HFFc6 (cell line): ENCODE data around the gene KAT8. TPM values are rescaled to one million over a fixed set of nuclear protein-coding genes. Genes with fewer than 3 reads are reported as not detected.

ENCODE experiments used
- DNase-seq: peaks from one replicate; pipeline ENCODE4 v3.0.0-alpha.2; 2018
- H3K27ac Mint-ChIP-seq: 2 replicates; pipeline ENCODE4 v1.8.0; 2020; ENCODE audit warnings: mild to moderate bottlenecking, mixed read lengths
- H3K27me3 Mint-ChIP-seq: 2 replicates; pipeline ENCODE4 v1.8.0; 2021; ENCODE audit warnings: mild to moderate bottlenecking, moderate library complexity, mixed read lengths; ENCODE audit not compliant: insufficient read depth
- H3K36me3 Mint-ChIP-seq: 2 replicates; pipeline ENCODE4 v1.8.0; 2021; ENCODE audit warnings: low read depth, mixed read lengths
- H3K4me1 Mint-ChIP-seq: 2 replicates; pipeline ENCODE4 v1.8.0; 2020; ENCODE audit warnings: low read depth, mixed read lengths
- H3K4me3 Mint-ChIP-seq: 2 replicates; pipeline ENCODE4 v1.8.0; 2020; ENCODE audit warnings: mild to moderate bottlenecking, moderate library complexity, mixed read lengths
- H3K9me3 Mint-ChIP-seq: 2 replicates; pipeline ENCODE4 v1.8.0; 2020; ENCODE audit warnings: mild to moderate bottlenecking, mixed read lengths
- total RNA-seq, 6 experiments: library from RNA; stranded (reverse); fragmentation: NEBNext Ultra II Directional; extraction: Animal tissue kit (Norgen Biotek cat#: 25700); gene quantifications; 2 replicates in 1 of 6; 3 replicates in 5 of 6; pipeline ENCODE4 v1.2.3, GENCODE V29; 2021
- TF ChIP-seq, protein P1 (sequence below): fragments of 200-600 bp; sonication (generic); IDR thresholded peaks from 2 replicates; pipeline ENCODE4 v1.5.0; 2021; ENCODE audit warnings: antibody characterized with exemption, mild to moderate bottlenecking

Gene KAT8
- total RNA-seq, 6 experiments from 2014 or later, result 28.1 to 31.8 (median 29.6) TPM

DNA sequence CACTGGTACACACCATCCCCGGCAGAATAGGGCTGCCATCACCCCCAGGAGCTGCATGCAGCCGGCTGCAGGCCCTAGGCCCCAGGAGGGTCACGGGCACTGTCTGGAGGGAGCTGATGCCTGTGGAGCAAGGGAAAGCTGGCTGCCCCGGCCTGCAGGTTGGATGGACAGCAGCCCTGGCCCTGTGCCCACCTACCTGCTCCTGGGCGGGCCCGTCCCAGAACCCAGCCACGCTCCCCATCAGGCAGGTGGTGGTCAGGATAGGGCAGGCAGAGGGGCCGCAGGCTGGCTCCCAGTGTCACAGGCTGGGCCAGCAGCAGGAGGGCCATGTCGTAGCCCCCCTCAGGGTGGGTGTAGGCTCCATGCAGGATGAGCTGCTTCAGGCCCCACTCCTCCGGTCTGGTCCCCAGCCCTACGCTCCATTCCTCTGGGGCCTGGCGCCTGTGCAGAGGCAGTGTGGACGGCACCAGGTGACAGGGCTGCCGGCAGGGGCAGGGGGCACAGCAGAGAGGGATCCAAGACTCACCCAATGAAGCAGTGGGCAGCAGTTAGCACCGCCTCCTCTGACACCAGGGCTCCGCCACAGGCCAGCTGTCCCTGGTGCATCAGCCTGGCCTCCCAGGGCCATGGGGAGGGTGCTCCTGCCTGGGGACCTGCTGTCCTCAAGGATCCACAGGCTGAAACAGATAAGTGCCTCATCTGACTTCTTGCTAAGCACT, 32.7 kb upstream of the KAT8 start:
- H3K9me3 Mint-ChIP-seq, result no peaks in the 10 kb centered on the region

DNA sequence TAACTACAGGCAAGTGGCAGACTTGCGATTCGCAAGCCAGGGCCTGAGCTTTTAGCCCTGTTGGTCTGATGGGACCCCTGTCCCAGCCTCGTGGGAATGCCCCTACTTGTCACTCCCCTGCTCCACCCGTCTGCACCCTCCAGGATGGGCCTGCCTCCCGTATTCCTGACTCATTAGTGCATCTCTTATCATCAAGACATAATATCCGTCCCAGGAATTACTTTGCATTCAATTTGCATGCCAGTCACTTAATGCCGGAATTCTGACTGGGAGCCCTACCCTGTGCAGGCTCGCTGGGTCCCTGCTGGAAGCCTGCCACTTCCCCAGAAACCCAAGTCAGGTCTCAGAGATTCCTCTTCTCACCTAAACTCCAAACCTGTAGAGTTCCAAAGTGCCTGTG, 32.1 kb upstream of the KAT8 start:
- H3K4me1 Mint-ChIP-seq, result peaks cover 2% of the 10 kb centered on the region
- H3K4me3 Mint-ChIP-seq, result no peak overlapping the region
- no peak for DNase-seq
- H3K36me3 Mint-ChIP-seq, result peaks cover 7% of the 10 kb centered on the region
- 0 out of 2 replicates have a peak overlapping the region, but pooled peaks have one; percentile 16 for H3K27ac Mint-ChIP-seq
- TF ChIP-seq, protein P1, sequence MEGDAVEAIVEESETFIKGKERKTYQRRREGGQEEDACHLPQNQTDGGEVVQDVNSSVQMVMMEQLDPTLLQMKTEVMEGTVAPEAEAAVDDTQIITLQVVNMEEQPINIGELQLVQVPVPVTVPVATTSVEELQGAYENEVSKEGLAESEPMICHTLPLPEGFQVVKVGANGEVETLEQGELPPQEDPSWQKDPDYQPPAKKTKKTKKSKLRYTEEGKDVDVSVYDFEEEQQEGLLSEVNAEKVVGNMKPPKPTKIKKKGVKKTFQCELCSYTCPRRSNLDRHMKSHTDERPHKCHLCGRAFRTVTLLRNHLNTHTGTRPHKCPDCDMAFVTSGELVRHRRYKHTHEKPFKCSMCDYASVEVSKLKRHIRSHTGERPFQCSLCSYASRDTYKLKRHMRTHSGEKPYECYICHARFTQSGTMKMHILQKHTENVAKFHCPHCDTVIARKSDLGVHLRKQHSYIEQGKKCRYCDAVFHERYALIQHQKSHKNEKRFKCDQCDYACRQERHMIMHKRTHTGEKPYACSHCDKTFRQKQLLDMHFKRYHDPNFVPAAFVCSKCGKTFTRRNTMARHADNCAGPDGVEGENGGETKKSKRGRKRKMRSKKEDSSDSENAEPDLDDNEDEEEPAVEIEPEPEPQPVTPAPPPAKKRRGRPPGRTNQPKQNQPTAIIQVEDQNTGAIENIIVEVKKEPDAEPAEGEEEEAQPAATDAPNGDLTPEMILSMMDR, result no peak
- no peaks in the 10 kb centered on the region for H3K9me3 Mint-ChIP-seq
- peaks cover 3% of the 10 kb centered on the region for H3K27me3 Mint-ChIP-seq

More for the DNA sequence above, 32.7 kb upstream of the KAT8 start:
- Mint-ChIP-seq H3K36me3 (peaks cover 6% of the 10 kb centered on the region; the same call in 1 of the 2 replicates), H3K4me1 (no peaks in the 10 kb centered on the region; the same call in 1 of the 2 replicates), H3K27me3 (peaks cover 3% of the 10 kb centered on the region), H3K27ac (0 out of 2 replicates have a peak overlapping the region, but pooled peaks have one; percentile 16), H3K4me3 (no peak overlapping the region)
- no peak for DNase-seq
- TF ChIP-seq, protein P1, result no peak

DNA sequence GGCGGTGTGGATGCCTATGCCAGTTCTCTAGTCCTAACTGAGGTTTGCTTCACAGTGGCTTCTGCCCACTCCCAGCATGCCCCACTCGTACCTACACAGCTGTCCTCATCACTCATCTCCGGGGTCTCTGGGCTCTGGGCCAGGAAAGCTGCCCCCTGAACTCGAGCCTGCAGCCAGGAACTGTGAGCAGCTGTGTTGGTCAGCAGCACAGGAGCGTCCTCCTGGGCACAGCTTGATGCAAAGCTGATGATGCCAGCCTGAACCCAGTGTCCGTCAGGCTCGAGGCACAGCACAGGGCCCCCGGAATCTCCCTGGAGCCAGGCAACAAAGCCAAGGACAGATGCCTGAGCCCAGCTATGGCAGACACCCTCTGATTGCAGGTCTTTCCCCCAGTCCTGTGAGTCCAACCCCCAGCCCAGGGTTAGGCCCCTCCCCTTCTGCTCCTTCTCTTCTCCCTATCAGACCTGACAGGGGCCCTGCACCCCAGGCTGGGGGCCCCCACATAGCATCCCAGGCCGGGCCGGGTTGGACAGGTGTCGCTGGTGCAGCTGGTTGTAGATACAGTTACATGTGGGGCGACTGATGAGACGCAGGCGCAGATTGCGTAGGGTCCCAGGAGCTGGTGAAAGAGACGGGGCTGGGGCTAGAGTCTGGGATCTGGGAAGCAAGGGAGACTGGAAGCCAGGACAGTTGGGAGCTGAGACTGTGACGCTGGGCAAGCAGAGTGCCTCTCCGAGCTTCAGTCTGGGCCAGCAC, 31.4 kb upstream of the KAT8 start:
- DNase-seq, result no peak
- TF ChIP-seq, protein P1, result no peak
- Mint-ChIP-seq H3K9me3 (no peaks in the 10 kb centered on the region), H3K4me1 (peaks cover 8% of the 10 kb centered on the region), H3K27me3 (peaks cover 3% of the 10 kb centered on the region), H3K27ac (no peak overlapping the region; the same call in 1 of the 2 replicates), H3K4me3 (no peak overlapping the region), H3K36me3 (peaks cover 6% of the 10 kb centered on the region)

DNA sequence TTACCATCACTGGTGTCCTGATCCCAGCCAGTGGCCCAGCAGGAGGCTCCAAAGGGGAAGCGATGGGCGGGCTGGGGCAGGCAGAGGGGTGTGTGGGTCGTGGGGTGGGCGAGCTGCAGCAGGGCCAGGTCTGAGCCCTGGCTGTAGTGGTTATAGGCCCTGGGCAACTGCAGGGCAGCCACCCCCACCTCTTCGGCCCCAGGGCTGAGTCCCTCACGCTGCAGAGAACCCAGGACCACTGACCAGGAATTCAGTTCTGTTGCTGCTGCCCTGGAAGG, 30.9 kb upstream of the KAT8 start:
- DNase-seq, result no peak
- H3K27ac Mint-ChIP-seq, result no peak overlapping the region
- H3K4me1 Mint-ChIP-seq, result peaks cover 10% of the 10 kb centered on the region
- no peak overlapping the region for H3K4me3 Mint-ChIP-seq
- H3K36me3 Mint-ChIP-seq, result peaks cover 6% of the 10 kb centered on the region
- H3K9me3 Mint-ChIP-seq, result no peaks in the 10 kb centered on the region
- H3K27me3 Mint-ChIP-seq, result peaks cover 3% of the 10 kb centered on the region
- TF ChIP-seq, protein P1, result no peak

DNA sequence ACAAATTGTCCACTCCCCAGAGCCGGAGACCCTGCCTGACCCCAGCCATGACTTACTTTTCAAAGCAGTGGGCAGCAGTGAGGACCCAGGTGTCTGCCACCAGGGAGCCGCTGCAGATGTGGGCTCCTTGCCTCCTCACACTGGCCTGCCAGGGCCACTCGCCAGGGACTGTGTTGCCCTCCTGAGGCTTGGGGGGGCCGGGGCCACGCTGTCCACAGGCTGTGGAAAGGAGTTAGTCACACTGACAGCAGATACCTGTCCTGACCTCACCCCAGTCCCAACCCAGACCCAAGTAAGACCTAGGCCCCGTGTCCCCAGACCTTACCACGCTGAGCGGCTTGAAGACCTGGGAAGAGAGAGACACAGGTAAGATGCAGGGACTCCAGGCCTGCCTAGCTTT, 30.0 kb upstream of the KAT8 start:
- TF ChIP-seq, protein P1, result no peak
- H3K4me3 Mint-ChIP-seq, result no peak overlapping the region
- peaks cover 14% of the 10 kb centered on the region for H3K4me1 Mint-ChIP-seq
- no peak overlapping the region for H3K27ac Mint-ChIP-seq
- peaks cover 3% of the 10 kb centered on the region for H3K27me3 Mint-ChIP-seq
- no peak for DNase-seq
- H3K36me3 Mint-ChIP-seq, result peaks cover 6% of the 10 kb centered on the region
- no peaks in the 10 kb centered on the region for H3K9me3 Mint-ChIP-seq
